H1 (cell line): Measurements from ENCODE around the gene TSPAN33.

Source experiments
- BCL11A ChIP-seq, 2 experiments: IDR thresholded peaks; one replicate each; pipeline ENCODE4 v1.6.1; 2011; ENCODE audit warnings: low read depth in 2 of 2, low read length in 2 of 2, mild to moderate bottlenecking in 2 of 2
- CHD1 ChIP-seq: IDR thresholded peaks from 2 replicates; pipeline ENCODE4 v1.6.1; 2012; ENCODE audit warnings: low read depth, low read length, improper control_type of control experiment
- CHD2 ChIP-seq: IDR thresholded peaks from 2 replicates; pipeline ENCODE4 v1.6.1; 2012; ENCODE audit warnings: low read length, improper control_type of control experiment
- CTCF ChIP-seq, 3 experiments: IDR thresholded peaks; 1 replicate in 2 of 3; 2 replicates in 1 of 3; pipeline versions ENCODE4 v1.5.1 to v1.6.1; 2011; ENCODE audit warnings: low read length in 3 of 3, mild to moderate bottlenecking in 3 of 3, inconsistent platforms in 2 of 3, low read depth in 1 of 3, moderate library complexity in 1 of 3; ENCODE audit not compliant: insufficient read depth in 1 of 3; ENCODE audit errors: control extremely low read depth in 1 of 3
- EP300 ChIP-seq, 2 experiments: IDR thresholded peaks; 1 replicate in 1 of 2; 2 replicates in 1 of 2; pipeline ENCODE4 v1.6.1; 2011 to 2012; ENCODE audit warnings: low read depth in 2 of 2, low read length in 2 of 2, mild to moderate bottlenecking in 2 of 2, borderline replicate concordance in 1 of 2, inconsistent platforms in 1 of 2, moderate library complexity in 1 of 2
- EZH2 ChIP-seq: fragments of 200-600 bp; sonication (generic); IDR thresholded peaks from 2 replicates; pipeline ENCODE4 v1.7.1; 2012; ENCODE audit warnings: low read depth, mild to moderate bottlenecking, moderate library complexity, low read length, inconsistent platforms; ENCODE audit not compliant: severe bottlenecking
- GTF2F1 ChIP-seq: IDR thresholded peaks from 2 replicates; pipeline ENCODE4 v1.6.1; 2012; ENCODE audit warnings: low read depth, low read length, improper control_type of control experiment, borderline replicate concordance
- JUND ChIP-seq: IDR thresholded peaks from 2 replicates; pipeline ENCODE4 v1.6.1; 2011; ENCODE audit warnings: mild to moderate bottlenecking, improper control_type of control experiment, low read length
- KDM5A ChIP-seq: fragments of 200-600 bp; IDR thresholded peaks from 2 replicates; pipeline ENCODE4 v1.7.1; 2012; ENCODE audit warnings: mild to moderate bottlenecking, low read length, inconsistent platforms, mixed read lengths
- PHF8 ChIP-seq: fragments of 200-600 bp; sonication (generic); conservative IDR thresholded peaks from 2 replicates; pipeline ENCODE4 v1.7.1; 2012; ENCODE audit warnings: low read depth, mild to moderate bottlenecking, inconsistent platforms, low read length, moderate library complexity
- RAD21 ChIP-seq, 2 experiments: IDR thresholded peaks in 1 of 2; conservative IDR thresholded peaks in 1 of 2; 2 replicates each; pipeline ENCODE4 v1.6.1; 2011; ENCODE audit warnings: low read depth in 2 of 2, low read length in 2 of 2, improper control_type of control experiment in 1 of 2, inconsistent platforms in 1 of 2, mild to moderate bottlenecking in 1 of 2, moderate library complexity in 1 of 2
- TAF1 ChIP-seq: IDR thresholded peaks from 2 replicates; pipeline ENCODE4 v1.6.1; 2011; ENCODE audit warnings: mild to moderate bottlenecking, low read depth, low read length
- TEAD4 ChIP-seq: IDR thresholded peaks from 2 replicates; pipeline ENCODE4 v1.6.1; 2012; ENCODE audit warnings: low read depth, low read length, inconsistent platforms, mixed read lengths
- YY1 ChIP-seq: IDR thresholded peaks from 2 replicates; pipeline ENCODE4 v1.6.1; 2011; ENCODE audit warnings: low read depth, mild to moderate bottlenecking, low read length

- no peak for TF ChIP-seq EP300 (IDR thresholded peaks at IDR 0.05; ENCODE audit: borderline replicate concordance in 1 of 2, low read depth in 2 of 2, low read length in 2 of 2)
- no peak for TF ChIP-seq CTCF (IDR thresholded peaks at IDR 0.05; ENCODE audit: control extremely low read depth in 1 of 3, insufficient read depth in 1 of 3, low read depth in 1 of 3, low read length in 3 of 3)
- no peak for TF ChIP-seq PHF8
- no peak for TF ChIP-seq BCL11A (IDR thresholded peaks at IDR 0.05; ENCODE audit: low read depth in 2 of 2, low read length in 2 of 2)
- no peak for TF ChIP-seq CHD2
- no peak for TF ChIP-seq YY1
- TF ChIP-seq KDM5A: no peak
- no peak for TF ChIP-seq JUND
- TF ChIP-seq RAD21 (IDR thresholded peaks at IDR 0.05 in 1 of 2, conservative IDR thresholded peaks at IDR 0.05 in 1 of 2; ENCODE audit: low read depth in 2 of 2, low read length in 2 of 2): no peak
- no peak for TF ChIP-seq CHD1
- no peak for TF ChIP-seq TEAD4
- TF ChIP-seq GTF2F1: no peak
- no peak for TF ChIP-seq TAF1
- no peak for TF ChIP-seq EZH2
Observed at GRCh38 chr7:129189661-129190310, 45.3 kb downstream of the TSPAN33 start.
